Mucosa of rectum (tissue), 2 donors: ENCODE results near the gene DPP9.

Experiments
- H3K27ac ChIP-seq, 2 donors: one replicate each; pipeline ENCODE4 v1.7.0; 2013; ENCODE audit warnings: inconsistent platforms in 2 of 2, low read depth in 2 of 2, low read length in 2 of 2
- H3K27me3 ChIP-seq, 2 donors: one replicate each; pipeline ENCODE4 v1.7.0; 2013; ENCODE audit warnings: low read length in 2 of 2; ENCODE audit not compliant: control insufficient read depth in 2 of 2, insufficient read depth in 2 of 2
- H3K36me3 ChIP-seq, 2 donors: one replicate each; pipeline ENCODE4 v1.7.0; 2013; ENCODE audit warnings: low read length in 2 of 2; ENCODE audit not compliant: control insufficient read depth in 2 of 2, insufficient read depth in 2 of 2
- H3K4me1 ChIP-seq, 2 donors: one replicate each; pipeline ENCODE4 v1.7.0; 2013; ENCODE audit warnings: low read length in 2 of 2, mild to moderate bottlenecking in 1 of 2; ENCODE audit not compliant: control insufficient read depth in 2 of 2, insufficient read depth in 2 of 2
- H3K4me3 ChIP-seq, 2 donors: one replicate each; pipeline ENCODE4 v1.7.0; 2013; ENCODE audit warnings: low read length in 2 of 2
- H3K9ac ChIP-seq, 2 donors: one replicate each; pipeline ENCODE4 v1.7.0; 2013; ENCODE audit warnings: low read length in 2 of 2, low read depth in 1 of 2, mild to moderate bottlenecking in 1 of 2
- H3K9me3 ChIP-seq, 2 donors: one replicate each; pipeline ENCODE4 v1.7.0; 2013; ENCODE audit warnings: low read length in 2 of 2; ENCODE audit not compliant: control insufficient read depth in 2 of 2
- donor health status: healthy.
- donor health status: Normal muscosa, but diverticular disease.

The DPP9 gene

DNA sequence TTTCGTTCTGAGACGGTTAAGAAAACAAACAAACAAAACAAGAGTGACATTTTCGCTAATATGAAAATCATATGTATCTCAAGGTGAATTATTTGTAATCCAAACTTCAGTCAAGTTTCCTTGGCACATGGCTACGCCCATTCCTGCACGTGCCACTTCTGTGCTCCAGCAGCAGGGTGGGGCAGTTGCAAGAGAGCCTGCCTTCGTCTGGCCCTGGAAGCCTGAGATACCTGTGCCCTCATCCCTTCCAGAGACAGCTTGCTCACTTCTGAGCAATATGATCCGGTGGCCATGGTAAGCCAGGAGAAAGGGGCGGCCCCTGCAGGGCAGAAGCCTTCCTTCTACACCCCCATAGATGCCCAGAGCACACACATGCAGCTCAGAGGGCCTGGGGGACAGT, 22.1 kb downstream of the DPP9 start:
- Histone ChIP-seq H3K27ac (no peak overlapping the region), H3K9ac (no peak overlapping the region), H3K4me3 (no peak overlapping the region), H3K9me3 (no peaks in the 10 kb centered on the region), H3K27me3 (no peaks in the 10 kb centered on the region), H3K4me1 (peaks cover 4 to 8% of the 10 kb centered on the region in 2 donors), H3K36me3 (peaks cover 53 to 74% of the 10 kb centered on the region in 2 donors)

DNA sequence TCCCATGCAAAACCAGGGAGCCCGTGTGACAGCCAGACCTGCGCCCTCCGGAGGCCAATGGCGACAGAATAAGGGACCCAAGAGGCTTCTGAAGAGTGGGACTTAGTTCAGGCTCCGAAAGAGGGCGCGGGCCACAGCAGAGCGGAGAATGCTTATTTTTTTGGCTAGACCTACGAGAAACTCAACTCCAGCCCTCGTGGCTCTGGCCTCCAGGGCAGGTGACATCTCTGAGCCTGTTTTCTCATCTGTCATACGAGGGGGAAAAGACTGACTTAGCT, 23.0 kb downstream of the DPP9 start:
- Histone ChIP-seq H3K4me1 (peaks cover 3% of the 10 kb centered on the region in 2 donors), H3K9me3 (no peaks in the 10 kb centered on the region), H3K27ac (no peak overlapping the region), H3K9ac (no peak overlapping the region), H3K4me3 (no peak overlapping the region), H3K36me3 (peaks cover 56 to 76% of the 10 kb centered on the region in 2 donors), H3K27me3 (no peaks in the 10 kb centered on the region)

DNA sequence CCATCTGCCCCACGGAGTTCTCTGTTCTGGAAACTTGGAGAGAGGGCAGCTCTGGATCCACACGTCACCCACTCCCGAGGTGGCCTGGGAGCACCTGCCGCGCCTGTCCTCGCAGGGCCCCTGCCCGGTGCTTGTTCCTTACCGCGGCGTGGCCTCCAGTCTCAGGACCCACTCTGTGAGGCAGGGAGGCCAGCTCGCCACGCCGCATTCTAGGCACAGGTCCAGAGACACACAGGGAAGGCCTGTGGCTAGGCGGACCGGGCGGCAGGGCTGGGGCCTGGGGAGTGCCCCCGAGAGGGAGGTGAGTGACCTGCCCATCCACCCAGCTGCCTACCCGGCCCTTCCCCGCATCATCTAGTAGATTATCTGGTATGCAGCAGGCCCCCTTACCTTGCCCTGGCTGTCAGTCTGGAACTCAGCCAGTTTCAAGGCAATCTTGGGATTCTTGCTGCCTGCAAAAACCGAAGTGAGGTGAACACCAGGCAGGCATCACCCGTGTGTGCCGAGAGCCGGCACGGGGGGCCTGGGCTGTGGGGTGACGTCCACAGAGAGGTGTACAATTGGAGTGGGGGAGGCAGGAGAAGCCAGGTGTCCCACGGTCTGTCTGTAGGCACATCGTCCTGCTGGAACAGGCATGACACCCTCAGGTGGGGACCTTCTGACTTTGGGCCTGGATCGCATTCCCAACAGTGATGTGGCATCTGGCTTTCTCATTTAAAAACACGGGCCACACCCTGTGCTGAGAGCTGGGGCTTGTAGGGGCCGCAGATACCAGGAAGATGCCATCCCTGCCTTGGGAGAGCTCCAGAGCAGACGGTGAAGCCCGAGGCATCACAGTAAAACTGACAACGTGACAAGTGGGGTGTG, 23.6 kb downstream of the DPP9 start:
- Histone ChIP-seq H3K27me3 (no peaks in the 10 kb centered on the region), H3K9me3 (no peaks in the 10 kb centered on the region), H3K9ac (no peak overlapping the region), H3K27ac (no peak overlapping the region), H3K4me3 (no peak overlapping the region), H3K36me3 (peaks cover 61 to 77% of the 10 kb centered on the region in 2 donors), H3K4me1 (peaks cover 0 to 2% of the 10 kb centered on the region in 2 donors)

DNA sequence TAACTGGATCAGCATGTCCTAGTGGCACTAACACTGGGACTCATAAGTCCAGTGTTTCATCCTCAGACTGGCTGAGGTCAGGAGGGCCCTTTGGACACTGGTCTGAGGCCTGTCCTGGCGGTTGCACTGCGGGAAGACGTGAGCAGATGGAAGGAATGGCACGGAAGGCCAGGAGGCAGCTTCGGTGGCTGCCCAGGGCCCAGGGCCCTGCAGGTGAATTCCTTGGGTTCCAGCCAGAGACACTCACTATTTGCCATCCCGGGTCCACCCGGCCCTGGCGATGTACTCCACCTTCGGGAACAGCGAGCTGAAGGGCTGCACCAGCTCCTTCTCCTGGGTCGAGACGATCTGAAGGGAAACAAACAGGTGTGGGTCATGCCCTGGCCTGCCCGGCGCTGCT, 26.3 kb downstream of the DPP9 start:
- peaks cover 0 to 2% of the 10 kb centered on the region in 2 donors for H3K4me1 ChIP-seq

DNA sequence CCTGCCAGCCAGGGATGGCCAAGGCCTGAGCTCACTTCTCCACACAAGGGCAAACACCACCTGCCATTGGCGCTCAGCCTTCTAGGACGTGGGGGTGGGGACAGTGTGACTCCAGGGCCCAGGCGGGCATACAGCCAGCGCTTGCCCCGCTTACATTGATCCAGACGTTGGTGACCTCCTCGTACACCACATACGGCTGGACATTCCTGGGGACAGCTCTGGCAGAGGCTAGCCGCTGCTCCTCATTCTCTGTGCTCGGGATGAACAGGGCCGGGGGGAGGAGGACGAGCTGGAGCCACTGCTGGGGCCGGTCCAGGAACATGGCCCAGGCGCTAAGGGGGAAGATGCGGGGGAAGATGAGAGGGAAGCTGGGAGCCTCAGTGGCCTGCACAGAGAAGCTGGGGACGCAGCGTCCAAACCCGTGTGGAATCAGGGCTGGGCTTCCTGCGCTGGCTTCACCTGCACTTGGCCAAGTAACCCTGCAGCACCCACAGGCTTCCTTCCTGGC, 28.4 kb downstream of the DPP9 start:
- Histone ChIP-seq H3K27me3 (no peaks in the 10 kb centered on the region), H3K4me1 (peaks cover 0 to 3% of the 10 kb centered on the region in 2 donors), H3K36me3 (peaks cover 65 to 75% of the 10 kb centered on the region in 2 donors), H3K9me3 (no peaks in the 10 kb centered on the region), H3K4me3 (no peak overlapping the region), H3K9ac (no peak overlapping the region), H3K27ac (no peak overlapping the region)

More for the DNA sequence above, 26.3 kb downstream of the DPP9 start:
- H3K36me3 ChIP-seq = peaks cover 72 to 83% of the 10 kb centered on the region in 2 donors
- no peak overlapping the region for H3K9ac ChIP-seq
- no peak overlapping the region for H3K4me3 ChIP-seq
- H3K9me3 ChIP-seq = no peaks in the 10 kb centered on the region
- no peak overlapping the region for H3K27ac ChIP-seq
- no peaks in the 10 kb centered on the region for H3K27me3 ChIP-seq

DNA sequence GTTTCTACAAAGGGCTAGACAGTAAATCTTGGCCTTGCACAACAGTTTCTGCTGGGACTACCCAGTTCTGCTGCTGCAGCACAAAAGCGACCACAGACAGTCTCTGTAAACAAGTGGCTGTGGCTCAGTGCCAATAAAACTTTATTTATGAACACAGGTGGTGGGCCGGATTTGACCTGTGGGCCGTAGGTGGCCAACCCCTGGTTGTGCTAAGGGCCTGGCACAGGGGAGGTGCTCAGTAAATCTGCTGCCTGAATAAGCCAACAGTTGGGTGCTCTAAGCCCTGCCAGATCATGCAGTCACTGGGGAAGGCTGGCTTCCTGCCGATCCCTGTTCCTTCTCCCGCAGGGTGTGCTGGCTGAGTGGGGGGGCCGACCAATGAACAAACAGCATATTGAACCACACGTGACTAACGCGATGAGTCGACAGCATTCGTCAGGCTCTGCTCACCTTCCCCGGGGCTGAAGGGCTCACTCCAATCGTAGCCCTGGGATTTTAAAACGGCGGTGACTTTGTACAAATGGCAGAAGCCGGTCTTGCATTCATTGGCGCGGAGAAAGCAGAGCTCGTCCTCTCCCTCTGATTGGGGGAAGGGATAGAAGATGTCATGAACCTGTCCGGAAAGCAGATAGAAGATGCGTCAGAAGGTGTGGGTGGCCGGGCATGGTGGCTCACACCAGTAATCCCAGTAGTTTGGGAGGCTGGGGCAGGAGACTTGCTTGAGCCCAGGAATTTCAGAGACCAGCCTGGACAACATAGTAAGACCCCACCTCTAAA, 29.2 kb downstream of the DPP9 start:
- H3K4me3 ChIP-seq = no peak overlapping the region
- no peaks in the 10 kb centered on the region for H3K27me3 ChIP-seq
- H3K9me3 ChIP-seq = no peaks in the 10 kb centered on the region
- H3K36me3 ChIP-seq = peaks cover 65 to 75% of the 10 kb centered on the region in 2 donors
- peaks cover 0 to 3% of the 10 kb centered on the region in 2 donors for H3K4me1 ChIP-seq
- no peak overlapping the region for H3K9ac ChIP-seq
- H3K27ac ChIP-seq = peak overlapping the region; percentile 0 to 39

DNA sequence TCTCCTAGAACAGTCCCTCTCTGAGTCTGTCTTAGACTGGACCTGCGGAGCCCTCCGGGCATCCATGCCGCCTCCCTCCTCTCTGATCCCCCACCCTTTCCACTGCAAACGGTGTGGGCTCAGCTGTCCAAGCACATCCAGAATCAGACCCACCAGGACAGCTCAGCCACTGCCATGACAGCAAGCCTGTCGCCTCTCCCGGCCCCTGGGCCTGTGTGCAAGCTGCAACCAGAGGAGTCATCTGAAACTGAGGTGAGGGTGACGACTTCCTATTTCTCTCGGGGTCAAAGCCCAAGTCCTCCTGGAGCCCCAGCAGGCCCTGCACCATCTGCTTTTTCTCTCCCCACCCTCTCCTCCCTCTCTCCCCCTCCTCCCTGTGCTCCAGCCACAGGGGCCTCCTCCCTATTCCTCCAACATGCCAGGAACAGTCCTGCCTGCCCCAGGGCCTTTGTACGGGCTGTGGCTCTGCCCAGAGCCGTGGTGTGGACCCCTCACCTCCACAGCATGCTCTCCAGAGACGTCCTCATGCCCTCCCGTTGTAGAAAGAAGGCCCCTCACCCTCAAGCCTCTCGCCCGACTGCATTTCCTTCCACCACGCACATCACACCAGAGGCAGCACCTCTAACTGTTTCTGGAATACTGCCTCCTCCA, 30.0 kb downstream of the DPP9 start:
- H3K27ac ChIP-seq = peak overlapping the region; percentile 0 to 39
- H3K4me1 ChIP-seq = peaks cover 0 to 3% of the 10 kb centered on the region in 2 donors
- no peaks in the 10 kb centered on the region for H3K9me3 ChIP-seq
- peaks cover 64 to 76% of the 10 kb centered on the region in 2 donors for H3K36me3 ChIP-seq
- H3K27me3 ChIP-seq = no peaks in the 10 kb centered on the region
- no peak overlapping the region for H3K4me3 ChIP-seq
- H3K9ac ChIP-seq = no peak overlapping the region

DNA sequence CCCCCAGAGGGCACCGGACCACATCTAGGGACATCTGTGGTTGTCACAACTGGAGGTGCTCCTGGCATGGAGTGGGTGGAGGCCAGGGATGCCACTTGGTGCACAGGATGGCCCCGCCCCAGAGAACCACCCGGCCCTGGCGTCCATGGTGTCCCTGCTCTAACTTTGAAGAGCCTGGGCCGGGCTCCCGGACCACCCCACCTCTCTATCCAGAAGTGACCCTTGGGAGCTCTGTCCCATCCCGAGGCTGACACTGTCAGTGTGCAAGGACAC, 30.6 kb downstream of the DPP9 start:
- H3K27ac ChIP-seq = peak overlapping the region in 1 of 2 donors; percentile 39
- H3K9me3 ChIP-seq = no peaks in the 10 kb centered on the region
- H3K36me3 ChIP-seq = peaks cover 63 to 74% of the 10 kb centered on the region in 2 donors
- peaks cover 0 to 3% of the 10 kb centered on the region in 2 donors for H3K4me1 ChIP-seq
- no peak overlapping the region for H3K4me3 ChIP-seq
- no peak overlapping the region for H3K9ac ChIP-seq
- H3K27me3 ChIP-seq = no peaks in the 10 kb centered on the region

DNA sequence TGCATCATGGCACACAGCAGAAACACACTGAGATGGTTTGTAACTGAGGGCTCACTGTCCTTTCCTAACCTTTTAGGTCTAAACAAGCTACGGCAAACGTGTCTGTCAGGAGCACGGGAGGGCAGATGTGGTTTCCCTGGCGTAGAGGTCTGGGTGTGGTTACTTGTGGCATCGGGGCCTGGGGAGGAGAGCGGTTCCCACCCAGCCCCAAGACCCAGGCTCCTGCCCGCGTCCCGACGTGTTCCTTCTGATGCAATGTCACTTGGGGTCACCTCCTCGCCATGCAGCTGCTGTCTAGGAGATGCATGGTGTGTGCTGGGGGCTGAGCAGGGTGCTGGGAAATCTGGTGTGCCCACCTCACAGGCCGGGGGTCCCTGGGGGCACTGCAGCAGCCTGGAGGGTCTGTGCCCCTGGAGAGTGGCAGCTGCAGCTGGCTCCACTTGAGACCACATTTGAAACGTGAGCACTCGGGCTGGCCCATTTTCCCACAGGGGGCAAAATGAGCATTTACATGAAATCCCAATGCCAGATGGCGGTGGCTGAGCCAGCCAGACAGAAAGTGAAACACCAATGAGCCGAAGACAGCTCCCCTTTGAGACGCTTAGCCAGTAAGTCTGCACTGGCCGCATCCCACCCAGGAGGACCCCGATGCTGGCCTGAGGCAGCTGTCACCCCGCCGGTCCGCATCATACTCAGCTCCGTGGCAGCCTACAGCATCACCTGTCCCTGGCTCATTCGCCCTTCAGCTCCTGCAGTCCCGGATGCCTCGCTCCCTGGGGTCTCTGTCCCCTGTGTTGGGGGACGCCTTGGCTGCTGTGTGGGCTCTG, 31.2 kb downstream of the DPP9 start:
- Histone ChIP-seq H3K4me3 (no peak overlapping the region), H3K36me3 (peaks cover 58 to 71% of the 10 kb centered on the region in 2 donors), H3K27me3 (no peaks in the 10 kb centered on the region), H3K9me3 (no peaks in the 10 kb centered on the region), H3K4me1 (peaks cover 0 to 3% of the 10 kb centered on the region in 2 donors), H3K27ac (peak overlapping the region in 1 of 2 donors; percentile 39), H3K9ac (no peak overlapping the region)
